ENCODE data around the gene PPM1H. TPM values are rescaled to one million over a fixed set of nuclear protein-coding genes. Genes with fewer than 3 reads are reported as not detected.

The PPM1H gene
- total and polyA plus RNA-seq, 4 donors, result 2.3 to 7.2 (median 4.1) TPM

DNA sequence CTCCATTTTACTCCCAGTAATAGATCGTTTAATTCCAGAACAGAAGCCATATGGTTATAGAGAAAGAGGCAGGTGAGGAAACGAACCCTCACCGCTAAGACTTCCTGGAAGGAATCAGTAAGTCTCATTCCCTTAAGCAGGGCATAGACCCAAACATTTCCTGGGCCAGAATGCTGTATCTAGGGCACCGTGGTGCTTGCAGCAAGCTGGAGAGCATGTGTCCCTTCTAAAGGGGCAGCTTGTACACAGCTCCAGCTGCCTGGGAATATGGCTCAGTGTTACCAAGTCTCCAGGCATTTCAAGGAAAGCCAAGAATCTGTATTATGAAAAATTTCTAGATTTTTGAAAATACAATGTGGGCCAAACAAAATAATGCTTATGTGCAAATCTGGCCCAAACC lies 73.4 kb downstream of the PPM1H start:
- Histone ChIP-seq H3K9me3 (ENCODE audit: control insufficient read depth in 4 of 4, low read length in 3 of 4) (no peaks in the 10 kb centered on the region), H3K36me3 (ENCODE audit: control insufficient read depth in 4 of 4, insufficient read depth in 3 of 4, low read depth in 1 of 4, low read length in 3 of 4) (no peaks in the 10 kb centered on the region), H3K27ac (ENCODE audit: low read depth in 1 of 2, low read length in 2 of 2) (no peak overlapping the region), H3K4me3 (ENCODE audit: low read depth in 1 of 3, low read length in 3 of 3) (no peak overlapping the region), H3K4me1 (ENCODE audit: control insufficient read depth in 4 of 4, insufficient read depth in 4 of 4, low read length in 3 of 4) (no peaks in the 10 kb centered on the region), H3K9ac (ENCODE audit: low read depth in 1 of 2, low read length in 2 of 2) (no peak overlapping the region), H3K27me3 (ENCODE audit: control insufficient read depth in 4 of 4, insufficient read depth in 4 of 4, low read length in 3 of 4) (no peaks in the 10 kb centered on the region)
- no peak for TF ChIP-seq TAF1 (conservative IDR thresholded peaks at IDR 0.05)
- TF ChIP-seq HNF4A (conservative IDR thresholded peaks at IDR 0.05), result no peak
- TF ChIP-seq, protein P1, sequence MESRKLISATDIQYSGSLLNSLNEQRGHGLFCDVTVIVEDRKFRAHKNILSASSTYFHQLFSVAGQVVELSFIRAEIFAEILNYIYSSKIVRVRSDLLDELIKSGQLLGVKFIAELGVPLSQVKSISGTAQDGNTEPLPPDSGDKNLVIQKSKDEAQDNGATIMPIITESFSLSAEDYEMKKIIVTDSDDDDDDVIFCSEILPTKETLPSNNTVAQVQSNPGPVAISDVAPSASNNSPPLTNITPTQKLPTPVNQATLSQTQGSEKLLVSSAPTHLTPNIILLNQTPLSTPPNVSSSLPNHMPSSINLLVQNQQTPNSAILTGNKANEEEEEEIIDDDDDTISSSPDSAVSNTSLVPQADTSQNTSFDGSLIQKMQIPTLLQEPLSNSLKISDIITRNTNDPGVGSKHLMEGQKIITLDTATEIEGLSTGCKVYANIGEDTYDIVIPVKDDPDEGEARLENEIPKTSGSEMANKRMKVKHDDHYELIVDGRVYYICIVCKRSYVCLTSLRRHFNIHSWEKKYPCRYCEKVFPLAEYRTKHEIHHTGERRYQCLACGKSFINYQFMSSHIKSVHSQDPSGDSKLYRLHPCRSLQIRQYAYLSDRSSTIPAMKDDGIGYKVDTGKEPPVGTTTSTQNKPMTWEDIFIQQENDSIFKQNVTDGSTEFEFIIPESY (IDR thresholded peaks at IDR 0.05), result no peak
- TF ChIP-seq, protein P2, sequence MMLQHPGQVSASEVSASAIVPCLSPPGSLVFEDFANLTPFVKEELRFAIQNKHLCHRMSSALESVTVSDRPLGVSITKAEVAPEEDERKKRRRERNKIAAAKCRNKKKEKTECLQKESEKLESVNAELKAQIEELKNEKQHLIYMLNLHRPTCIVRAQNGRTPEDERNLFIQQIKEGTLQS (IDR thresholded peaks at IDR 0.05), result no peak
- no peak for TF ChIP-seq RXRA (IDR thresholded peaks at IDR 0.05)
- TF ChIP-seq JUND (IDR thresholded peaks at IDR 0.05), result no peak
- TF ChIP-seq GABPA (IDR thresholded peaks at IDR 0.05 in 1 of 2, conservative IDR thresholded peaks at IDR 0.05 in 1 of 2), result no peak
- TF ChIP-seq, protein P3, sequence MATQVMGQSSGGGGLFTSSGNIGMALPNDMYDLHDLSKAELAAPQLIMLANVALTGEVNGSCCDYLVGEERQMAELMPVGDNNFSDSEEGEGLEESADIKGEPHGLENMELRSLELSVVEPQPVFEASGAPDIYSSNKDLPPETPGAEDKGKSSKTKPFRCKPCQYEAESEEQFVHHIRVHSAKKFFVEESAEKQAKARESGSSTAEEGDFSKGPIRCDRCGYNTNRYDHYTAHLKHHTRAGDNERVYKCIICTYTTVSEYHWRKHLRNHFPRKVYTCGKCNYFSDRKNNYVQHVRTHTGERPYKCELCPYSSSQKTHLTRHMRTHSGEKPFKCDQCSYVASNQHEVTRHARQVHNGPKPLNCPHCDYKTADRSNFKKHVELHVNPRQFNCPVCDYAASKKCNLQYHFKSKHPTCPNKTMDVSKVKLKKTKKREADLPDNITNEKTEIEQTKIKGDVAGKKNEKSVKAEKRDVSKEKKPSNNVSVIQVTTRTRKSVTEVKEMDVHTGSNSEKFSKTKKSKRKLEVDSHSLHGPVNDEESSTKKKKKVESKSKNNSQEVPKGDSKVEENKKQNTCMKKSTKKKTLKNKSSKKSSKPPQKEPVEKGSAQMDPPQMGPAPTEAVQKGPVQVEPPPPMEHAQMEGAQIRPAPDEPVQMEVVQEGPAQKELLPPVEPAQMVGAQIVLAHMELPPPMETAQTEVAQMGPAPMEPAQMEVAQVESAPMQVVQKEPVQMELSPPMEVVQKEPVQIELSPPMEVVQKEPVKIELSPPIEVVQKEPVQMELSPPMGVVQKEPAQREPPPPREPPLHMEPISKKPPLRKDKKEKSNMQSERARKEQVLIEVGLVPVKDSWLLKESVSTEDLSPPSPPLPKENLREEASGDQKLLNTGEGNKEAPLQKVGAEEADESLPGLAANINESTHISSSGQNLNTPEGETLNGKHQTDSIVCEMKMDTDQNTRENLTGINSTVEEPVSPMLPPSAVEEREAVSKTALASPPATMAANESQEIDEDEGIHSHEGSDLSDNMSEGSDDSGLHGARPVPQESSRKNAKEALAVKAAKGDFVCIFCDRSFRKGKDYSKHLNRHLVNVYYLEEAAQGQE (IDR thresholded peaks at IDR 0.05), result no peak
- no peak for TF ChIP-seq FOXA2 (IDR thresholded peaks at IDR 0.05)
- TF ChIP-seq, protein P4, sequence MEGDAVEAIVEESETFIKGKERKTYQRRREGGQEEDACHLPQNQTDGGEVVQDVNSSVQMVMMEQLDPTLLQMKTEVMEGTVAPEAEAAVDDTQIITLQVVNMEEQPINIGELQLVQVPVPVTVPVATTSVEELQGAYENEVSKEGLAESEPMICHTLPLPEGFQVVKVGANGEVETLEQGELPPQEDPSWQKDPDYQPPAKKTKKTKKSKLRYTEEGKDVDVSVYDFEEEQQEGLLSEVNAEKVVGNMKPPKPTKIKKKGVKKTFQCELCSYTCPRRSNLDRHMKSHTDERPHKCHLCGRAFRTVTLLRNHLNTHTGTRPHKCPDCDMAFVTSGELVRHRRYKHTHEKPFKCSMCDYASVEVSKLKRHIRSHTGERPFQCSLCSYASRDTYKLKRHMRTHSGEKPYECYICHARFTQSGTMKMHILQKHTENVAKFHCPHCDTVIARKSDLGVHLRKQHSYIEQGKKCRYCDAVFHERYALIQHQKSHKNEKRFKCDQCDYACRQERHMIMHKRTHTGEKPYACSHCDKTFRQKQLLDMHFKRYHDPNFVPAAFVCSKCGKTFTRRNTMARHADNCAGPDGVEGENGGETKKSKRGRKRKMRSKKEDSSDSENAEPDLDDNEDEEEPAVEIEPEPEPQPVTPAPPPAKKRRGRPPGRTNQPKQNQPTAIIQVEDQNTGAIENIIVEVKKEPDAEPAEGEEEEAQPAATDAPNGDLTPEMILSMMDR (IDR thresholded peaks at IDR 0.05; ENCODE audit: low read depth, low read length, missing input control), result no peak
- TF ChIP-seq FOXA1 (IDR thresholded peaks at IDR 0.05), result no peak
- TF ChIP-seq, protein P5, sequence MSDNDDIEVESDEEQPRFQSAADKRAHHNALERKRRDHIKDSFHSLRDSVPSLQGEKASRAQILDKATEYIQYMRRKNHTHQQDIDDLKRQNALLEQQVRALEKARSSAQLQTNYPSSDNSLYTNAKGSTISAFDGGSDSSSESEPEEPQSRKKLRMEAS (IDR thresholded peaks at IDR 0.05), result no peak
- no peak for TF ChIP-seq NR2F2 (IDR thresholded peaks at IDR 0.05)
- no peak for DNase-seq (ENCODE audit: low spot score)
- 85% methylated on average over 4 of the region's 4 CpGs for WGBS

DNA sequence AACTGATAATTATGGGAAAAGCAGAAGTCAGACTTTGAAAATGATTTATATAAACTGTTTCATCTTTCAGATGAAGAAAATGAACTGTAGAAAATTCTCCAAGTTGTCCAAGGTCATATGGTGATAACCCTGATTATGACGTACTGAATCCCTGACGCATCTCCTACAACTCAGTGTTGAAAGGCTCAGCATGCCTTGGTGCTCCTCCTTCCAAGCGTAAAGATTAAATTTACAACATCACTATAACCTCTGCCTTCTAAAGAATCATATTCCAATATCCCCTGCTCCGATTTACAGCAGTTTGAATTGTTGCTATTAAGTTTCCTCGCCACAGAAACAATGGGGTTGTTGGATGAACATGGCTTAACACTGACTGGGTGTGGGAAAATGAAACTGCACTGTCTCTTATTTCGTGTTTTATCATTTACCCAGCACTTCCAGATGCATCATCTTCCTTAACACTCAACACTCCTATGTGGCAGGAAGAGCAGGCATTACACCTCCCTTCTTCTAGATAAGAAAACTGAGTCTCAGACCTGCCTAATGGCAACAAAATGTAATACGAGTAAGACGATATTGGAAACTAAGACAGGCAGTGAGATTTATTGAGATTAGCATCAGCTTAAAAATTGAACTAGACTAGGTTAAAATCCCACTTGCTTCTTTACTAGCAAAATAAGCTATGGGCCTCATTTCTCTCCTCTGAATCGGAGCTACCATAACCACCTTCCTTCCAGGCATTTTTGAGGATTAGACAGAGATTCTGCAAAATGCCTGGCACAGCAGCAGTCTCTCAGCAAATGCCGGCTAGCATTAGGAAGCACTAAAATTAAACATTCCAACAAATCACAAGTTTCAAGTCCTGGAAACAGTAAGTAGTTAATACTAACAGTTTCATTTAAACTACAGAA lies 74.2 kb downstream of the PPM1H start:
- Histone ChIP-seq H3K4me3 (ENCODE audit: low read depth in 1 of 3, low read length in 3 of 3) (no peak overlapping the region), H3K27me3 (ENCODE audit: control insufficient read depth in 4 of 4, insufficient read depth in 4 of 4, low read length in 3 of 4) (no peaks in the 10 kb centered on the region), H3K27ac (ENCODE audit: low read depth in 1 of 2, low read length in 2 of 2) (no peak overlapping the region), H3K9me3 (ENCODE audit: control insufficient read depth in 4 of 4, low read length in 3 of 4) (no peaks in the 10 kb centered on the region), H3K9ac (ENCODE audit: low read depth in 1 of 2, low read length in 2 of 2) (no peak overlapping the region), H3K36me3 (ENCODE audit: control insufficient read depth in 4 of 4, insufficient read depth in 3 of 4, low read depth in 1 of 4, low read length in 3 of 4) (no peaks in the 10 kb centered on the region), H3K4me1 (ENCODE audit: control insufficient read depth in 4 of 4, insufficient read depth in 4 of 4, low read length in 3 of 4) (no peaks in the 10 kb centered on the region)
- DNase-seq (ENCODE audit: low spot score), result no peak
- TF ChIP-seq, protein P1 (IDR thresholded peaks at IDR 0.05), result no peak
- TF ChIP-seq, protein P5 (IDR thresholded peaks at IDR 0.05), result no peak
- TF ChIP-seq EGR1 (IDR thresholded peaks at IDR 0.05; ENCODE audit: low read depth in 2 of 2), result no peak
- TF ChIP-seq, protein P3 (IDR thresholded peaks at IDR 0.05), result no peak
- WGBS, result 83% methylated on average over 10 of the region's 10 CpGs

Data from liver (tissue), 9 donors.